Fibroblast of lung (primary cell): ENCODE data around the gene NR2F2. TPM values are rescaled to one million over a fixed set of nuclear protein-coding genes. Genes with fewer than 3 reads are reported as not detected.
A peak's percentile ranks its signal among the peaks of the same experiment; 100 is the strongest.

Experiments
- DNase-seq, 2 donors: peaks; one replicate each; pipeline versions ENCODE4 v3.0.0 to v3.0.0-alpha.2; 2010; ENCODE audit warnings: low read depth in 2 of 2
- H2AFZ ChIP-seq: 2 replicates; pipeline ENCODE4 v1.5.1; 2012; ENCODE audit warnings: low read length, control low read depth, inconsistent platforms
- H3K27ac ChIP-seq: 2 replicates; pipeline ENCODE4 v1.5.1; 2011; ENCODE audit warnings: low read length, control low read depth; ENCODE audit not compliant: insufficient read depth
- H3K27me3 ChIP-seq: 2 replicates; pipeline ENCODE4 v1.5.1; 2011; ENCODE audit warnings: mild to moderate bottlenecking, low read length; ENCODE audit not compliant: control insufficient read depth, insufficient read depth
- H3K36me3 ChIP-seq: 2 replicates; pipeline ENCODE4 v1.5.1; 2011; ENCODE audit warnings: low read length; ENCODE audit not compliant: control insufficient read depth, insufficient read depth
- H3K4me1 ChIP-seq: 2 replicates; pipeline ENCODE4 v1.5.1; 2011; ENCODE audit warnings: low read length; ENCODE audit not compliant: control insufficient read depth, insufficient read depth; ENCODE audit errors: extremely low read depth
- H3K4me2 ChIP-seq: 2 replicates; pipeline ENCODE4 v1.5.1; 2011; ENCODE audit warnings: low read length, control low read depth; ENCODE audit not compliant: insufficient read depth; ENCODE audit errors: extremely low read depth
- H3K4me3 ChIP-seq, 4 experiments: fragments of 200-600 bp in 1 of 4; sonication (generic) in 1 of 4; replicated peaks in 1 of 4; 2 replicates each; pipeline ENCODE4 v1.5.1; 2011 to 2016; ENCODE audit warnings: low read length in 4 of 4, low read depth in 3 of 4, mild to moderate bottlenecking in 3 of 4, control low read depth in 2 of 4, inconsistent platforms in 1 of 4, mixed read lengths in 1 of 4; ENCODE audit not compliant: insufficient read depth in 1 of 4; ENCODE audit errors: control extremely low read depth in 1 of 4
- H3K79me2 ChIP-seq: 2 replicates; pipeline ENCODE4 v1.5.1; 2012; ENCODE audit warnings: mild to moderate bottlenecking, low read length, inconsistent platforms; ENCODE audit not compliant: control insufficient read depth, insufficient read depth
- H3K9ac ChIP-seq: 2 replicates; pipeline ENCODE4 v1.5.1; 2011; ENCODE audit warnings: mild to moderate bottlenecking, low read length, control low read depth; ENCODE audit not compliant: insufficient read depth
- H3K9me3 ChIP-seq: 2 replicates; pipeline ENCODE4 v1.5.1; 2012; ENCODE audit warnings: low read depth, low read length; ENCODE audit not compliant: control insufficient read depth, insufficient read depth
- H4K20me1 ChIP-seq: 2 replicates; pipeline ENCODE4 v1.5.1; 2011; ENCODE audit warnings: low read length; ENCODE audit not compliant: control insufficient read depth, insufficient read depth; ENCODE audit errors: extremely low read depth
- CTCF ChIP-seq, 2 donors: IDR thresholded peaks in 1 of 2; conservative IDR thresholded peaks in 1 of 2; 1 replicate in 1 of 2; 2 replicates in 1 of 2; pipeline ENCODE4 v1.5.1; 2011 to 2012; ENCODE audit warnings: low read length in 2 of 2, control low read depth in 1 of 2, inconsistent platforms in 1 of 2, low read depth in 1 of 2, mild to moderate bottlenecking in 1 of 2
- EZH2 ChIP-seq: IDR thresholded peaks from 2 replicates; pipeline ENCODE4 v1.5.1; 2012; ENCODE audit warnings: low read length, control low read depth, mild to moderate bottlenecking; ENCODE audit errors: missing control alignments
- polyA plus RNA-seq, 2 donors: library from polyadenylated mRNA; depleted of rRNA in 1 of 2; stranded (reverse) in 1 of 2; unstranded in 1 of 2; fragments of >200 nt; gene quantifications; 2 replicates each; pipeline ENCODE4 v1.2.1, GENCODE V29; 2011 to 2012; ENCODE audit warnings: missing spikeins in 1 of 2
- total RNA-seq: library from RNA; depleted of rRNA; stranded (reverse); fragments of >200 nt; gene quantifications from 2 replicates; pipeline ENCODE4 v1.2.1, GENCODE V29; 2014

NR2F2 gene
- total and polyA plus RNA-seq, 2 donors (not counting 1 experiment from before 2014, with no cell fraction given), result 15.7 to 130 TPM

GRCh38 chr15:96334705-96335410, 4.4 kb downstream of the NR2F2 start:
- Histone ChIP-seq H3K9me3 (no peaks in the 10 kb centered on the region), H3K79me2 (peaks cover 93% of the 10 kb centered on the region), H3K36me3 (peaks cover 28% of the 10 kb centered on the region), H3K27ac (peak overlapping the region; percentile 95), H3K4me2 (peak overlapping the region; percentile 88), H3K4me3 (peak overlapping the region; percentile 96 to 100 (median 100)), H3K4me1 (no peaks in the 10 kb centered on the region), H3K27me3 (no peaks in the 10 kb centered on the region), H2AFZ (no peak overlapping the region), H3K9ac (peak overlapping the region; percentile 94), H4K20me1 (peaks cover 4% of the 10 kb centered on the region)
- TF ChIP-seq EZH2 (no peak), CTCF (conservative IDR thresholded peaks at IDR 0.05 in 1 of 2, IDR thresholded peaks at IDR 0.05 in 1 of 2; ENCODE audit: low read depth in 1 of 2, low read length in 2 of 2) (no peak)
- peak in 1 of 2 donors; percentile 27 for DNase-seq

DNA sequence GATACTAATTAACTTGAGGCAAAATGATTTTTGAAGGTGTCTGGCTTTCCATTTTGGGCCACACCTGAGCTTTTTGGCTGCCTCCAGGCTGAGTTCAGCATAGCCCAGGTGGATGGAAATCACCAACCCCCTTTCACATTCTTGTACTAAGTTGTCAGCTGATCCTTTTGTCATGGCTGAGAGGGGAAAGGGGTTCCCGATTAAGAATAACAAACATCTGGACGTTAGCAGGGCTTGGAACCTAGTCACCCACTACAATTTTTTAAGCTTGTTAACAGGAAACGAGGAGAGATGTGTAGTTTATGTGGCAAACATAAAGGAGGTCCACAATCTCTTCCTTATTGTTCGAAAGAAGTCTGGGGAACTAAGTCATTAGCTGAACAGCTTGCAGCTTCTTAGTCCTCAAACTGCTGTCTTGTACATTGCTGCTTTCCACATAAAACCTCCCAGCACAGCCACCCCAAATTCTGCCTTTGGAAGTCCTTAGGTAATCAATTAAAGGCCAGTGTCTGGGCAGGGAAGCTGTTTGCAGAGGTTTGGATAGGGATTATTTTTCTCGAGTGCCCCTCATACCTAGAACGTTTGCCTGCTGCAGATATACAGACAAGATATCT, 5.0 kb downstream of the NR2F2 start:
- Histone ChIP-seq H3K4me1 (no peaks in the 10 kb centered on the region), H4K20me1 (peaks cover 4% of the 10 kb centered on the region), H3K79me2 (peaks cover 97% of the 10 kb centered on the region), H3K4me2 (peak overlapping the region; percentile 88), H2AFZ (no peak overlapping the region), H3K4me3 (peak overlapping the region; percentile 96 to 100 (median 100)), H3K9ac (peak overlapping the region; percentile 94), H3K9me3 (no peaks in the 10 kb centered on the region), H3K27me3 (no peaks in the 10 kb centered on the region), H3K36me3 (peaks cover 28% of the 10 kb centered on the region), H3K27ac (peak overlapping the region; percentile 95)
- DNase-seq, result peak; percentile 45 to 68
- no peak for TF ChIP-seq EZH2
- TF ChIP-seq CTCF (conservative IDR thresholded peaks at IDR 0.05 in 1 of 2, IDR thresholded peaks at IDR 0.05 in 1 of 2; ENCODE audit: low read depth in 1 of 2, low read length in 2 of 2), result no peak

- H3K27ac ChIP-seq, result peak overlapping the region; percentile 95
These were observed 5.7 kb downstream of the NR2F2 start for GRCh38 chr15:96336108-96336595.

More at GRCh38 chr15:96336108-96336595, 5.7 kb downstream of the NR2F2 start:
- Histone ChIP-seq H3K4me3 (peak overlapping the region; percentile 96 to 100 (median 100)), H4K20me1 (peaks cover 4% of the 10 kb centered on the region), H3K4me2 (peak overlapping the region; percentile 88), H2AFZ (no peak overlapping the region), H3K9me3 (no peaks in the 10 kb centered on the region), H3K9ac (peak overlapping the region; percentile 94), H3K79me2 (peaks cover 99% of the 10 kb centered on the region), H3K4me1 (no peaks in the 10 kb centered on the region), H3K36me3 (peaks cover 28% of the 10 kb centered on the region), H3K27me3 (no peaks in the 10 kb centered on the region)
- peak in 1 of 2 donors; percentile 35 for DNase-seq
- TF ChIP-seq EZH2 (no peak), CTCF (conservative IDR thresholded peaks at IDR 0.05 in 1 of 2, IDR thresholded peaks at IDR 0.05 in 1 of 2; ENCODE audit: low read depth in 1 of 2, low read length in 2 of 2) (no peak)
